HCT116 (cell line): ENCODE results near the gene ACTN4.

Source experiments
- CTCF ChIP-seq, 3 experiments: fragments of 200-600 bp in 1 of 3; sonication (generic) in 1 of 3; IDR thresholded peaks in 2 of 3; conservative IDR thresholded peaks in 1 of 3; 2 replicates each; pipeline ENCODE4 v1.5.1; 2012 to 2017; ENCODE audit warnings: low read depth in 2 of 3, low read length in 2 of 3, antibody characterized with exemption in 1 of 3, borderline replicate concordance in 1 of 3, control low read depth in 1 of 3, mild to moderate bottlenecking in 1 of 3, mixed read lengths in 1 of 3, mixed run types in 1 of 3, moderate library complexity in 1 of 3; ENCODE audit not compliant: insufficient read depth in 1 of 3
- EZH2 ChIP-seq: fragments of 200-600 bp; sonication (generic); IDR thresholded peaks from 2 replicates; pipeline ENCODE4 v1.6.1; 2017; ENCODE audit warnings: antibody characterized with exemption, mixed run types
- POLR2AphosphoS5 ChIP-seq: IDR thresholded peaks from 2 replicates; pipeline ENCODE4 v1.6.1; 2011; ENCODE audit warnings: mild to moderate bottlenecking, low read depth, low read length, moderate library complexity
- REST ChIP-seq: IDR thresholded peaks from 2 replicates; pipeline ENCODE4 v1.6.1; 2012; ENCODE audit warnings: low read depth
- ZNF274 ChIP-seq: fragments of 200-500 bp; sonication (Bioruptor generic); IDR thresholded peaks from 2 replicates; pipeline ENCODE4 v1.6.1; 2014; ENCODE audit warnings: mild to moderate bottlenecking, low read depth, low read length, inconsistent platforms

- TF ChIP-seq POLR2AphosphoS5 (no peak), CTCF (IDR thresholded peaks at IDR 0.05 in 2 of 3, conservative IDR thresholded peaks at IDR 0.05 in 1 of 3; ENCODE audit: borderline replicate concordance in 1 of 3, insufficient read depth in 1 of 3, low read depth in 2 of 3, low read length in 2 of 3) (no peak), ZNF274 (no peak), EZH2 (no peak), REST (no peak)
Observed at GRCh38 chr19:38728752-38729541, 81.5 kb downstream of the ACTN4 start.
